CD8-positive, alpha-beta memory T cell (primary cell): ENCODE data around the gene PIGW. TPM values are rescaled to one million over a fixed set of nuclear protein-coding genes. Genes with fewer than 3 reads are reported as not detected.

Experiments used
- CTCF ChIA-PET: fragments of 350-600 bp; sonication (Branson Sonifier 250); formaldehyde crosslinking; loops from one replicate; lab custom pipeline; 2021; ENCODE audit warnings: antibody characterized with exemption; lab: Charles Lee
- POLR2A ChIA-PET: fragments of 350-600 bp; sonication (Branson Sonifier 250); formaldehyde crosslinking; loops from one replicate; lab custom pipeline; 2021; ENCODE audit warnings: antibody characterized with exemption; lab: Charles Lee
- DNase-seq, 5 donors: peaks; one replicate each; pipeline versions ENCODE4 v3.0.0 to v3.0.0-alpha.2; 2020 to 2022; ENCODE audit warnings: mixed read lengths in 1 of 5
- H3K27ac ChIP-seq: one replicate; pipeline ENCODE4 v1.7.0; 2013; ENCODE audit warnings: low read depth, mild to moderate bottlenecking, low read length, moderate library complexity
- H3K27me3 ChIP-seq: 2 replicates; pipeline ENCODE4 v1.7.0; 2013; ENCODE audit warnings: low read length, mild to moderate bottlenecking; ENCODE audit not compliant: insufficient read depth, poor library complexity, severe bottlenecking
- H3K36me3 ChIP-seq: 2 replicates; pipeline ENCODE4 v1.7.0; 2013; ENCODE audit warnings: mild to moderate bottlenecking, low read length, moderate library complexity; ENCODE audit not compliant: insufficient read depth
- H3K4me1 ChIP-seq: 2 replicates; pipeline ENCODE4 v1.7.0; 2013; ENCODE audit warnings: mild to moderate bottlenecking, low read length, moderate library complexity; ENCODE audit not compliant: insufficient read depth
- H3K4me3 ChIP-seq: 2 replicates; pipeline ENCODE4 v1.7.0; 2013; ENCODE audit warnings: mild to moderate bottlenecking, low read length
- H3K9me3 ChIP-seq: 2 replicates; pipeline ENCODE4 v1.7.0; 2013; ENCODE audit warnings: mild to moderate bottlenecking, low read length
- H3K27ac Mint-ChIP-seq, 8 donors: one replicate each; pipeline ENCODE4 v1.8.0; 2020 to 2021; ENCODE audit warnings: mixed read lengths in 8 of 8, mild to moderate bottlenecking in 6 of 8, inconsistent platforms in 3 of 8, moderate library complexity in 3 of 8
- H3K27me3 Mint-ChIP-seq, 2 donors: one replicate each; pipeline ENCODE4 v1.8.0; 2020 to 2021; ENCODE audit warnings: mixed read lengths in 2 of 2, mild to moderate bottlenecking in 1 of 2, moderate library complexity in 1 of 2
- H3K36me3 Mint-ChIP-seq, 3 donors: one replicate each; pipeline ENCODE4 v1.8.0; 2020 to 2021; ENCODE audit warnings: mixed read lengths in 3 of 3, inconsistent platforms in 1 of 3, mild to moderate bottlenecking in 1 of 3
- H3K4me1 Mint-ChIP-seq, 3 donors: one replicate each; pipeline ENCODE4 v1.8.0; 2020 to 2021; ENCODE audit warnings: mixed read lengths in 3 of 3, inconsistent platforms in 1 of 3, mild to moderate bottlenecking in 1 of 3
- H3K4me3 Mint-ChIP-seq, 7 donors: one replicate each; pipeline ENCODE4 v1.8.0; 2020 to 2021; ENCODE audit warnings: mixed read lengths in 7 of 7, mild to moderate bottlenecking in 6 of 7, moderate library complexity in 4 of 7, inconsistent platforms in 2 of 7
- H3K9me3 Mint-ChIP-seq, 5 donors: one replicate each; pipeline ENCODE4 v1.8.0; 2020 to 2022; ENCODE audit warnings: mixed read lengths in 5 of 5, mild to moderate bottlenecking in 3 of 5, moderate library complexity in 2 of 5, inconsistent platforms in 1 of 5
- polyA plus RNA-seq: library from polyadenylated mRNA; unstranded; fragments of 300-500 nt; fragmentation: Illumina TruSeq; gene quantifications from one replicate; pipeline ENCODE4 v1.2.3, GENCODE V29; 2021
- total RNA-seq, 2 experiments: library from RNA; stranded (reverse); gene quantifications; one replicate each; pipeline ENCODE4 v1.2.3, GENCODE V29; 2021

The PIGW gene
- total and polyA plus RNA-seq, 3 experiments from 2014 or later, result 11.4 to 43.0 (median 42.2) TPM

DNA sequence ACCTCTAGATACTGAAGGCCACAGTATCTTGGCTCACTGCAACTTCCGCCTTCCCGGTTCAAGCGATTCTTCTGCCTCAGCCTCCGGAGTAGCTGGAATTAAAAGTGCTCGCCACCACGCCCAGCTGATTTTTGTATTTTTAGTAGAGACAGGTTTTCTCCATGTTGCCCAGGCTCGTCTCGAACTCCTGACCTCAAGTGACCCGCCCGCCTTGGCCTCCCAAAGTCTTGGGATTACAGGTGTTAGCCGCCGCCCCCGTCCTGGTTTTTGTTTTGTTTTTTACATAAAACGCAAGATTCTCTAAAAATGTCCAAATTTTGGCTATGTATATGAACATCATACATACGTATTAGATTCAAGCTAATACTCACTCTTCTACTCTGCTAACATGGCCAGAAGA, 8.0 kb downstream of the PIGW start:
- Mint-ChIP-seq H3K4me3 (peak overlapping the region in 6 of 7 donors; percentile 19 to 90 (median 30)), H3K27ac (peak overlapping the region in 5 of 8 donors; percentile 12 to 99 (median 29)), H3K36me3 (peaks cover 0 to 26% (median 10%) of the 10 kb centered on the region in 3 donors), H3K4me1 (peaks cover 20 to 35% (median 26%) of the 10 kb centered on the region in 3 donors), H3K9me3 (no peaks in the 10 kb centered on the region), H3K27me3 (peaks cover 0 to 2% of the 10 kb centered on the region in 2 donors)
- H3K4me1 ChIP-seq, result peaks cover 23% of the 10 kb centered on the region
- H3K4me3 ChIP-seq, result no peak overlapping the region
- H3K27me3 ChIP-seq, result no peaks in the 10 kb centered on the region
- ChIA-PET POLR2A (interaction anchor here (0.5 to 0.7 kb wide), 2 partner anchors 604 to 621 kb away, joined by 4 to 6 read pairs; no protein-coding TSS in a partner anchor), CTCF (no interaction called here)
- H3K27ac ChIP-seq, result no peak overlapping the region
- H3K36me3 ChIP-seq, result no peaks in the 10 kb centered on the region
- DNase-seq, result no peak
- H3K9me3 ChIP-seq, result no peaks in the 10 kb centered on the region

DNA sequence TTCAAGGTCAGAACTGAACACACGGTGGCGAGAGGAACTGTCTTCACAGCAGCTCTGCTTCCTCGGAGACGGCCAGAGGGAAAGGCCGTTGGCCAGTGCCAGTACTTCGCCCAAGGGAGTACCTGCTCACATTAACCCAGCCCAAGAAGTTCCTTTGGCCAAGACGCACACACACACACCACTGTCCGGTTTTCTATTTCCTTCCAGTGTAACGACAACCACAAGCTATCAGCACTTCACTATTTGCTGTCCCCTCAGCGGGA, 9.2 kb downstream of the PIGW start:
- ChIA-PET CTCF (interaction anchor here (3.6 kb wide), 1 partner anchor 9 kb away, joined by 24 read pairs; the partner anchor contains the start of genes MYO19 and PIGW), POLR2A (interaction anchor here (1.2 to 3.8 kb wide), 3 partner anchors 9 to 57 kb away, joined by 4 to 56 read pairs (median 4); partner anchors contain the start of genes MRM1, MYO19 and PIGW)
- Mint-ChIP-seq H3K9me3 (no peaks in the 10 kb centered on the region), H3K27me3 (peaks cover 0 to 2% of the 10 kb centered on the region in 2 donors), H3K4me1 (peaks cover 29 to 48% (median 37%) of the 10 kb centered on the region in 3 donors), H3K4me3 (peak overlapping the region; percentile 89 to 97 (median 92)), H3K36me3 (peaks cover 0 to 30% (median 6%) of the 10 kb centered on the region in 3 donors), H3K27ac (peak overlapping the region; percentile 94 to 99 (median 99))
- no peaks in the 10 kb centered on the region for H3K9me3 ChIP-seq
- DNase-seq, result no peak
- H3K36me3 ChIP-seq, result no peaks in the 10 kb centered on the region
- H3K27ac ChIP-seq, result peak overlapping the region; percentile 97
- H3K27me3 ChIP-seq, result no peaks in the 10 kb centered on the region
- peak overlapping the region; percentile 88 for H3K4me3 ChIP-seq
- peaks cover 32% of the 10 kb centered on the region for H3K4me1 ChIP-seq

DNA sequence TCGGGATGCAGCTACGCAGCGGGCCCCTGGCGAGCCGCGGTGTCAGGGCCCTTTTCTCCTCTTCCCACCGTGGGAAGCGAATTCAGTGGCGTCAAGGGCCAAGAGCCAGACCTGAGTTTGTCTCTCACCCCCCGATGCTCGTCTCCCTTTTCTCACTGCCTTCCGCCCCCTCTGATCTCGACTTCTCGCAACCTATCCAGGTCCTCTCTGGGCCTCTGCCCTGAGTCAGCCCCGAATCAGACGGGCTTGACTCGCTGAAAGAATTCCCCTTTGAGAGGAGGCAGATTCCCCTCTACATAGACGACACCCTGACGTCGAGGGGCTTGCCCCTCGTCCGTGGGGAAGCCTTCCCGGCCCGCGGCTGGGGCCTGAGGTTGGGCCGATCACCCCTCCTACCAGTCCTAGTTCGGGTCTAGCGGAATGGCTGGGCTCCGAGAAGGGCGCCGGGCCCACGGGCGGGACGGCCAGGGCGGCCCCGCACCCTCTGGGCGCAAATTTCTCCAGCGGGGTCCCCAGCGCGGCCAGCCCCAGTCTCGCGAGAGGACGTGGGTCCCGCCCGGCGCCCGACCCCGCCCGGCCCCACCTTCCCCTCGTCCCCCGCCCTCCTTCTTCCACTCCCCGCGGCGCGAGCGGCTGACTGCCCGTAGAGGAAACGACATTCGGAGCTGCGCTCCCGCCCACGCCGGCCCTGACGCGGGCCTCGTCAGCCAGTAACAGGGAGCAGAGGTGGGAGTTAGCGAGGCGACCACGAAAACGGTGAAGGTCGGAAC, 9.7 kb downstream of the PIGW start, which contains the start of gene GGNBP2:
Gene GGNBP2 (plus strand): TSS at position 613 of the 770 bp plus-strand sequence. CDS start 806 bp downstream, outside the sequence.
- H3K36me3 Mint-ChIP-seq, result peaks cover 0 to 30% (median 6%) of the 10 kb centered on the region in 3 donors
- no peaks in the 10 kb centered on the region for H3K36me3 ChIP-seq
- no peaks in the 10 kb centered on the region for H3K27me3 ChIP-seq
- H3K4me3 Mint-ChIP-seq, result peak within 1 kb of the TSS; percentile 89 to 97 (median 92)
- H3K27ac ChIP-seq, result peak within 1 kb of the TSS; percentile 97
- H3K4me3 ChIP-seq, result peak within 1 kb of the TSS; percentile 93
- H3K4me1 Mint-ChIP-seq, result peaks cover 31 to 51% (median 40%) of the 10 kb centered on the region in 3 donors
- peaks cover 0 to 2% of the 10 kb centered on the region in 2 donors for H3K27me3 Mint-ChIP-seq
- peak within 1 kb of the TSS; percentile 94 to 99 (median 99) for H3K27ac Mint-ChIP-seq
- peaks cover 33% of the 10 kb centered on the region for H3K4me1 ChIP-seq
- CTCF ChIA-PET, result interaction anchor here (1.0 to 3.6 kb wide), 2 partner anchors 8 to 10 kb away, joined by 3 to 24 read pairs; partner anchors contain the start of genes MYO19 and PIGW
- peak; percentile 89 to 96 (median 91) for DNase-seq
- no peaks in the 10 kb centered on the region for H3K9me3 Mint-ChIP-seq
- POLR2A ChIA-PET, result interaction anchor here (0.5 to 3.8 kb wide), 5 partner anchors 9 to 57 kb away, joined by 4 to 56 read pairs (median 4); partner anchors contain the start of genes MRM1, MYO19 and PIGW
- no peaks in the 10 kb centered on the region for H3K9me3 ChIP-seq

DNA sequence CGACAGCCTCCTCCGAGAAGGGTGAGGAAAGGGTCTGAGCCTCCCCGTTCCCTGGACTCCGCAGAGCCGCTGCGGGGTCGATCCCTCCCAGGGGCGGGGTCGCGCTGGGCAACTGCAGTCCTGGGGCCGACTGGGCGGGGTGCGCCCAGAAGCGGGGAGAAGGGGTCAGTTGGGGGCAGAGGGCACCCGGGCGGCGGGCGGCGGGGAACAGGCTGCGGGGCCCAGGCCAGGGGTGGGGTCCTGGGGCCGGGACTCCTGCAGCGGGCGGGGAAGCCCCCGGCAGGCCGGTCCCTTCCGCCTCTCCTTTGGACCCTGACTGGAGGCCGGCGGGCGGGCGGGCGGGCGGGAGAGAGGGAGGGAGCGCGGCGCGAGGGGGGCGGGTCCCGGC, 10.3 kb downstream of the PIGW start:
- Mint-ChIP-seq H3K4me3 (peak overlapping the region; percentile 89 to 97 (median 92)), H3K9me3 (no peaks in the 10 kb centered on the region), H3K27me3 (peaks cover 0 to 2% of the 10 kb centered on the region in 2 donors), H3K4me1 (peaks cover 34 to 52% (median 46%) of the 10 kb centered on the region in 3 donors), H3K36me3 (peaks cover 0 to 31% (median 2%) of the 10 kb centered on the region in 3 donors), H3K27ac (peak overlapping the region; percentile 94 to 99 (median 99))
- Histone ChIP-seq H3K4me1 (peaks cover 38% of the 10 kb centered on the region), H3K27me3 (no peaks in the 10 kb centered on the region), H3K36me3 (no peaks in the 10 kb centered on the region), H3K4me3 (peak overlapping the region; percentile 88), H3K9me3 (no peaks in the 10 kb centered on the region), H3K27ac (peak overlapping the region; percentile 97)
- POLR2A ChIA-PET, result interaction anchor here (0.5 to 3.8 kb wide), 9 partner anchors 9 to 1584 kb away, joined by 3 to 56 read pairs (median 4); partner anchors contain the start of genes CCT6B, MRM1, MYO19 and PIGW
- CTCF ChIA-PET, result interaction anchor here (1.0 to 3.6 kb wide), 4 partner anchors 8 to 57 kb away, joined by 3 to 24 read pairs (median 10); partner anchors contain the start of genes MRM1, MYO19 and PIGW
- no peak for DNase-seq

- Histone ChIP-seq H3K36me3 (no peaks in the 10 kb centered on the region), H3K4me1 (peaks cover 45% of the 10 kb centered on the region), H3K9me3 (no peaks in the 10 kb centered on the region), H3K27me3 (no peaks in the 10 kb centered on the region), H3K27ac (peak overlapping the region; percentile 78), H3K4me3 (peak overlapping the region; percentile 93)
- Mint-ChIP-seq H3K27ac (peak overlapping the region; percentile 89 to 99 (median 96)), H3K27me3 (peaks cover 0 to 4% of the 10 kb centered on the region in 2 donors), H3K4me3 (peak overlapping the region; percentile 89 to 97 (median 92)), H3K4me1 (peaks cover 39 to 58% (median 53%) of the 10 kb centered on the region in 3 donors), H3K9me3 (no peaks in the 10 kb centered on the region), H3K36me3 (peaks cover 0 to 36% (median 0%) of the 10 kb centered on the region in 3 donors)
- POLR2A ChIA-PET, result interaction anchor here (0.5 to 3.8 kb wide), 11 partner anchors 9 to 1585 kb away, joined by 3 to 56 read pairs (median 4); partner anchors contain the start of genes CCT6B, MRM1, MYO19 and PIGW
- CTCF ChIA-PET, result interaction anchor here (1.0 to 3.6 kb wide), 4 partner anchors 9 to 57 kb away, joined by 3 to 24 read pairs (median 10); partner anchors contain the start of genes MRM1, MYO19 and PIGW
- DNase-seq, result peak; percentile 96 to 99 (median 97)
Measured at GRCh38 chr17:36545465-36546417, 11.0 kb downstream of the PIGW start.

DNA sequence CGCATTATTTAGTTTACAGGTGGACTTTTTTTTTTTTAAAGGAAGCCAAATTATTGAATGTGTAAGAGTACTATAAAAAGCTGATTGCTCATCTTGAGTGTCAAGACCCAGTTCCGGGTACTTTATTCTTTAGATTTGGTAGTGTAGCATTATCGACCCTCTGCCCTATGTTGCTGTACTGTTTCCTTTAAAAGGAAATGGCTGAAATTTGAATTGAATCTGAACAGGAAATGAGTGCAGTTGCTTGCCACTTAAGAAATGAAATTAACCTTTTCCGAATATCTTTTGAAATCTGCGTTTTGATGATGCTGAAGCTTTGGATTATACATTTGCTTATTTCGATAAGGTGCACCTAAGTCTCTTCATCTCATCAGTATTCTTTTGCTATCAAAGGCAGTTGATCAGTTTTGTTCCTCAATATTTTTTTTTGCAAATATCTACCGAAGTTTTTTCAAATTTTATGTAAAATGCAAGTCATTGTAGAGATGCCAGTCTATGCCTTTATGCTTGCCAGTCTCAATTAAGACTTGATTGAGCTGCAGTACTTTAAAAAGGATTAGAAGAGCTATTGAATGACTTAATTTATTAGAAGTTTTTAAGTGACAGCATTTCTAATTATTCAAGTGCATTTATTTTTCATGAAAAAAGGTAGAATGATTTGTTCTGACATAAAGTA, 11.8 kb downstream of the PIGW start:
- no peaks in the 10 kb centered on the region for H3K36me3 ChIP-seq
- H3K27ac ChIP-seq, result peak overlapping the region; percentile 78
- ChIA-PET POLR2A (interaction anchor here (0.6 to 3.8 kb wide), 3 partner anchors 11 to 1047 kb away, joined by 4 to 56 read pairs (median 5); partner anchors contain the start of genes MYO19 and PIGW), CTCF (interaction anchor here (1.6 to 3.6 kb wide), 3 partner anchors 12 to 56 kb away, joined by 9 to 24 read pairs (median 11); partner anchors contain the start of genes MRM1, MYO19 and PIGW)
- peaks cover 53% of the 10 kb centered on the region for H3K4me1 ChIP-seq
- H3K4me3 ChIP-seq, result peak overlapping the region; percentile 93
- H3K27me3 ChIP-seq, result no peaks in the 10 kb centered on the region
- peaks cover 0 to 38% (median 0%) of the 10 kb centered on the region in 3 donors for H3K36me3 Mint-ChIP-seq
- no peak for DNase-seq
- H3K4me1 Mint-ChIP-seq, result peaks cover 42 to 63% (median 58%) of the 10 kb centered on the region in 3 donors
- no peaks in the 10 kb centered on the region for H3K9me3 Mint-ChIP-seq
- peaks cover 0 to 4% of the 10 kb centered on the region in 2 donors for H3K27me3 Mint-ChIP-seq
- peak overlapping the region; percentile 89 to 97 (median 92) for H3K4me3 Mint-ChIP-seq
- H3K27ac Mint-ChIP-seq, result peak overlapping the region; percentile 89 to 99 (median 96)
- H3K9me3 ChIP-seq, result no peaks in the 10 kb centered on the region
